ENCODE results near the gene MRPS17.

The MRPS17 gene

GRCh38 chr7:55917771-55918170 lies 33.9 kb upstream of the MRPS17 start:
- Histone ChIP-seq H3K27ac (ENCODE audit: low read depth, low read length) (no peak overlapping the region), H3K79me2 (ENCODE audit: insufficient read depth, low read length) (no peaks in the 10 kb centered on the region), H3K9ac (ENCODE audit: low read length) (no peak overlapping the region), H3K36me3 (ENCODE audit: low read length) (no peaks in the 10 kb centered on the region), H3K4me2 (ENCODE audit: low read depth, low read length, poor library complexity, severe bottlenecking) (no peak overlapping the region), H2AFZ (ENCODE audit: low read depth, low read length, severe bottlenecking) (no peak overlapping the region), H3K9me2 (replicated peaks; ENCODE audit: insufficient read depth, low read length) (no peaks in the 10 kb centered on the region), H3F3A (ENCODE audit: insufficient read depth) (no peaks in the 10 kb centered on the region), H3K9me3 (ENCODE audit: insufficient read depth, low read length) (no peaks in the 10 kb centered on the region), H3K27me3 (ENCODE audit: low read length) (no peaks in the 10 kb centered on the region), H4K20me1 (ENCODE audit: low read depth, low read length) (no peaks in the 10 kb centered on the region), H3K4me3 (ENCODE audit: insufficient read depth, low read length, poor library complexity, severe bottlenecking) (no peak overlapping the region)
- TF ChIP-seq CTCF (IDR thresholded peaks at IDR 0.05; ENCODE audit: insufficient read depth, low read length, poor library complexity, severe bottlenecking), result no peak
- no peak for TF ChIP-seq EZH2phosphoT487 (conservative IDR thresholded peaks at IDR 0.05; ENCODE audit: low read length)

GRCh38 chr7:55928006-55928767 lies 23.5 kb upstream of the MRPS17 start:
- H3K4me3 ChIP-seq (ENCODE audit: insufficient read depth, low read length, poor library complexity, severe bottlenecking), result no peak overlapping the region
- TF ChIP-seq EZH2phosphoT487 (conservative IDR thresholded peaks at IDR 0.05; ENCODE audit: low read length) (no peak), CTCF (IDR thresholded peaks at IDR 0.05; ENCODE audit: insufficient read depth, low read length, poor library complexity, severe bottlenecking) (no peak)
- H4K20me1 ChIP-seq (ENCODE audit: low read depth, low read length), result no peaks in the 10 kb centered on the region
- no peak overlapping the region for H3K9ac ChIP-seq (ENCODE audit: low read length)
- peak overlapping the region; percentile 37 for H2AFZ ChIP-seq (ENCODE audit: low read depth, low read length, severe bottlenecking)
- H3K27ac ChIP-seq (ENCODE audit: low read depth, low read length), result peak overlapping the region; percentile 35
- peak overlapping the region; percentile 35 for H3K4me2 ChIP-seq (ENCODE audit: low read depth, low read length, poor library complexity, severe bottlenecking)
- H3K27me3 ChIP-seq (ENCODE audit: low read length), result no peaks in the 10 kb centered on the region
- no peaks in the 10 kb centered on the region for H3F3A ChIP-seq (ENCODE audit: insufficient read depth)
- no peaks in the 10 kb centered on the region for H3K9me3 ChIP-seq (ENCODE audit: insufficient read depth, low read length)
- H3K36me3 ChIP-seq (ENCODE audit: low read length), result no peaks in the 10 kb centered on the region
- no peaks in the 10 kb centered on the region for H3K79me2 ChIP-seq (ENCODE audit: insufficient read depth, low read length)
- no peaks in the 10 kb centered on the region for H3K9me2 ChIP-seq (replicated peaks; ENCODE audit: insufficient read depth, low read length)

DNA sequence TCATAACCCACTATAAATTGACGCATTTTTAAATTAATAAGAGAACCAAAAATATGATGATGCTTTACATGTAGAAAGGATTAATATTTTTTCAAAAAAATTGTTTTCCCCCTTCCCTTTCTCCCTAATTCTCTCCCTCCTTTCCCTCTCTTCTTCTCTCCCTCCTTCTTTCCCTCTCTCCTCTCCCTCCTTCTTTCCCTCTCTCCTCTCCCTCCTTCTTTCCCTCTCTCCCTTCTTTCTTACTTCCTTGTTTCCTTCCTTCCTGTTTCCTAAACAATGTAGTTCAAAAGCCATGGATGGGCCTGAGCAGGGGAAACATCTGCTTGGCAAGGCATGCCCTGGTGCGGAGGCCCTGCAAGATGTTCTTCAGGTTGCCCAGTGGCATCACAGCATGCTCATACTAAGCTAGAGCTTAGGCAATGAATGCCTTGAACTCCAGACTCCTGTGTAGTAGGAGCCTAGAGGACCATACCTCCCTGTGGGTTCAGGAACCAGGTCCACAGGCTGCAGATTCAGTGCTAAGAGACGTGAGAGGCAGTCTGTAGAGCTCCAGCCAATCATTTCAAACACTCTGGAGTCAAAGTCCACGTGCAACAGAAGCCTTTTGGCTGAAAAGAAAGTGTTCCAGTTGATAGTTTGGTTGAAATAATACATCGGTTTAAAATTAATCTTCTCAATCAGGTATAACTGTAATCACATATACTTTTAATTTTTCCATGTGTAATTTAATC lies 20.1 kb upstream of the MRPS17 start:
- Histone ChIP-seq H3K27me3 (ENCODE audit: low read length) (no peaks in the 10 kb centered on the region), H3K79me2 (ENCODE audit: insufficient read depth, low read length) (no peaks in the 10 kb centered on the region), H3K27ac (ENCODE audit: low read depth, low read length) (no peak overlapping the region), H3K9me3 (ENCODE audit: insufficient read depth, low read length) (peaks cover 3% of the 10 kb centered on the region; the same call in 1 of the 2 replicates), H3F3A (ENCODE audit: insufficient read depth) (no peaks in the 10 kb centered on the region), H2AFZ (ENCODE audit: low read depth, low read length, severe bottlenecking) (no peak overlapping the region), H3K9me2 (replicated peaks; ENCODE audit: insufficient read depth, low read length) (no peaks in the 10 kb centered on the region), H3K9ac (ENCODE audit: low read length) (no peak overlapping the region), H3K4me3 (ENCODE audit: insufficient read depth, low read length, poor library complexity, severe bottlenecking) (no peak overlapping the region), H4K20me1 (ENCODE audit: low read depth, low read length) (no peaks in the 10 kb centered on the region), H3K4me2 (ENCODE audit: low read depth, low read length, poor library complexity, severe bottlenecking) (no peak overlapping the region), H3K36me3 (ENCODE audit: low read length) (no peaks in the 10 kb centered on the region)
- no peak for TF ChIP-seq EZH2phosphoT487 (conservative IDR thresholded peaks at IDR 0.05; ENCODE audit: low read length)
- no peak for TF ChIP-seq CTCF (IDR thresholded peaks at IDR 0.05; ENCODE audit: insufficient read depth, low read length, poor library complexity, severe bottlenecking)
